AG09319 (cell line): Measurements from ENCODE around the gene HDAC4.

Source experiments
- DNase-seq: peaks from one replicate; pipeline ENCODE4 v3.0.0-alpha.2; 2010; ENCODE audit warnings: low read depth; ENCODE audit errors: extremely low read depth
- CTCF ChIP-seq: IDR thresholded peaks from 2 replicates; pipeline ENCODE4 v1.5.1; 2011; ENCODE audit warnings: low read depth, mild to moderate bottlenecking, inconsistent platforms, low read length, moderate library complexity

HDAC4 gene

GRCh38 chr2:239339726-239340601 is 60.9 kb downstream of the HDAC4 start:
- DNase-seq = no peak
- TF ChIP-seq CTCF = no peak

- no peak for DNase-seq
- no peak for TF ChIP-seq CTCF
Measured at GRCh38 chr2:239339241-239339640, 61.6 kb downstream of the HDAC4 start.

- TF ChIP-seq CTCF = no peak
- DNase-seq = no peak
Measured at GRCh38 chr2:239337877-239338484, 62.8 kb downstream of the HDAC4 start.

GRCh38 chr2:239337122-239337876 is 63.5 kb downstream of the HDAC4 start:
- no peak for TF ChIP-seq CTCF
- DNase-seq = no peak

- DNase-seq = no peak
- TF ChIP-seq CTCF = no peak
Measured at GRCh38 chr2:239331560-239331959, 69.3 kb downstream of the HDAC4 start.

GRCh38 chr2:239330836-239331235 is 70.0 kb downstream of the HDAC4 start:
- DNase-seq = no peak
- TF ChIP-seq CTCF = no peak
